ENCODE results near the gene TSPAN1.

TSPAN1 gene, protein sequence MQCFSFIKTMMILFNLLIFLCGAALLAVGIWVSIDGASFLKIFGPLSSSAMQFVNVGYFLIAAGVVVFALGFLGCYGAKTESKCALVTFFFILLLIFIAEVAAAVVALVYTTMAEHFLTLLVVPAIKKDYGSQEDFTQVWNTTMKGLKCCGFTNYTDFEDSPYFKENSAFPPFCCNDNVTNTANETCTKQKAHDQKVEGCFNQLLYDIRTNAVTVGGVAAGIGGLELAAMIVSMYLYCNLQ

GRCh38 chr1:46174448-46175231 lies at the start of gene TSPAN1:
Gene TSPAN1, plus strand, starts transcription at chr1:46175087. Its CDS starts 6,021 bp downstream, at chr1:46181108.
- no peak for DNase-seq (ENCODE audit: low read depth in 3 of 3)

DNA sequence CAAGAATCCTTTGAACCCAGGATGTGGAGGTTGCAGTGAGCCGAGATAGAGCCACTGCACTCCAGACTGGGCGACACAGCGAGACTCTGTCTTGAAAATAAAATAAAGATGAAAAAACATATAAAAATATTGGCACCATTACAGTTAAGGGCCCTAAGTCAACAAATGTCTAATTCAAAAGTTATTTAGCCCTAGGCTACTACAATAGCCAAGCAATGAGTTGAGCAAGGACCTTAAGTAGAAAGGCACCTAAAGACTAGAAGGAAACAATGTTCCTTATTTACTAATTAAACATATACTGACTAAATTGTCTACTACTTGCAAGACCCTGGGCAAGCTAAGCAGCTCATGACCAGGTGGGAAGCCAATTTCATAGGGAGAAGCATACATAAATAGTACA lies 46.5 kb upstream of the TSPAN1 start:
- DNase-seq (ENCODE audit: low read depth in 3 of 3): no peak

GRCh38 chr1:46130121-46130520 lies 44.8 kb upstream of the TSPAN1 start:
- no peak for DNase-seq (ENCODE audit: low read depth in 3 of 3)

DNA sequence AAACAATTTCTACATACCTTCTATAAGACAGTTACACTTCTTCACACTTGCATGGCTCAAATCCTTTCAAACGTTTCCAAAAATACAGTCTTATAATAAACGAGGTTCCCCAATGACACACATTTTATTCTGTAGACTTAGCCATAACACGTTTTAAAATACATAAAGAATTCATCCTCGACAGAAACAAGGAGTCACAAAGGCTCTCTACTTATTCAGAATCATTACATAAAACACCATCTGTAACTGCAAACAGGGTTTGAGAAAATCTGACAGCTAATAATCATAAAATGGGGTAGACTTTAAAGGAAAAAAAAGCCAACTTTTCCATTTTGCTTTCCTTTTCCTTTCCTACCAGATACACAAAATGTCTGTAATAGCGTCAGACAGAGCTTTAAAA lies 44.3 kb upstream of the TSPAN1 start:
- DNase-seq (ENCODE audit: low read depth in 3 of 3): no peak

DNA sequence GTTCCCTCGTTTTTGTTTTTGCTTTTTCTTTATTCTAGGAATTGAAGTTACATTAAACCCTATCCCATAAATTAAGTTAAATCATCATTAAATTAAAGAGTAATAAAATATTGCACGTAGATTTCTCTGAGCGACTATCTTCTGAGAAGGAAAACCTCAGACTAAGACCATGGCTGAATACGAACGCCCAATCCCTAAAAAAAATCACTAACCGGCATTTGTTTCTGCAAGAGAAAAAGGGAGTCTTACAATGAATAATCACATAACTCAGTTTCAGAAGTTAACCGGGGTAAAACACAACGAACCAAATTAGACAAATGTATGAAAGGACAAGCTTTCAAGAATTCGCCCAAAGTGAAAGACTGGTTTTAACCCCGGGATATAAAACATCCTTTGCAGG lies 43.8 kb upstream of the TSPAN1 start:
- DNase-seq (ENCODE audit: low read depth in 3 of 3): no peak

- DNase-seq (ENCODE audit: low read depth in 3 of 3): peak in 2 of 3 experiments; percentile 1 to 9
Measured at GRCh38 chr1:46131712-46132528, 43.0 kb upstream of the TSPAN1 start.

- DNase-seq (ENCODE audit: low read depth in 3 of 3): peak; percentile 67 to 68 (median 68)
Measured at GRCh38 chr1:46132529-46133180, 42.2 kb upstream of the TSPAN1 start, which contains the start of gene PIK3R3. Gene PIK3R3, minus strand, starts transcription at chr1:46132629. Its CDS starts 677 bp downstream, at chr1:46131952.

GRCh38 chr1:46133181-46133658 lies 41.7 kb upstream of the TSPAN1 start:
- DNase-seq (ENCODE audit: low read depth in 3 of 3): no peak

GRCh38 chr1:46133781-46134350 lies 41.0 kb upstream of the TSPAN1 start:
- no peak for DNase-seq (ENCODE audit: low read depth in 3 of 3)

- DNase-seq (ENCODE audit: low read depth in 3 of 3): no peak
Measured at GRCh38 chr1:46134660-46135331, 40.1 kb upstream of the TSPAN1 start.

GRCh38 chr1:46136711-46137110 lies 38.2 kb upstream of the TSPAN1 start:
- no peak for DNase-seq (ENCODE audit: low read depth in 3 of 3)

- no peak for DNase-seq (ENCODE audit: low read depth in 3 of 3)
Measured at GRCh38 chr1:46137916-46138315, 37.0 kb upstream of the TSPAN1 start.

- DNase-seq (ENCODE audit: low read depth in 3 of 3): no peak
Measured at GRCh38 chr1:46148318-46148717, 26.6 kb upstream of the TSPAN1 start.

DNA sequence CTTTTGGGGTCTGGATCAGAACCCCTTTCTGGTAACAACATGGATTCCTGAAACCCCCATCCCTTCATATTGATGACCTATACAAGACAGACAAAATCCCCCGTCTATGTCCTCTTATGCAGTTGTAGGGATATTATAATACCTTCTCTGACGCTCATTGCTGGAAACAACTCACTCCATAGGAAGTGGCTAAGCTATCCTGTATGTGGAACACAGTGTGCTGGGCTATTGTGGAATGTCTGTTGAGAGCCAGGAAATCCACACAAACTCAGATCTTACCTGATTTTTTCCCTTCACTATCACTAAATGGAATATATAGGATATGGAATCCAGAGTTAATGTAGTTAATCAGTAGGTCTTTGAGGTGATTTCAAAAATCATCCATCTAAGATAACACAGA lies 24.8 kb upstream of the TSPAN1 start:
- no peak for DNase-seq (ENCODE audit: low read depth in 3 of 3)

DNA sequence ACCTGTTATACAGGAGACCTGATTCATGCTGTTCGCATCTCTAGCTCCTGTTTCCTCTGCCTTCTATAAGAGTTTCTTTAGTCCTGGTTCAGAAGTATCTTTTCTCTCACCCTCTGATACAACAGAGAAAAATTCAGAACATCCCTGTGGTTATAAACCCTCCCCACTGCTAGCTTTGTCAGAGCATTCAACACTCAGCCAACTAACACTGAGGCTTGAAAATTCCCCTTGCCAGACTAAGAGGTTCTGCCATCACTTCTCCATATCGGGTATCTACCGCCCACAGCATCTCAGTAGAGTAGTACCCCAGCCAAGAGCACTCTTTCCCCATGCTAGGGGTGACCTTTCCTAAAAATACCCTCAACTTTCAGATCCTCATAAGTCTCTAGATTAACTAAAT lies 22.9 kb upstream of the TSPAN1 start:
- no peak for DNase-seq (ENCODE audit: low read depth in 3 of 3)

GRCh38 chr1:46153228-46153627 lies 21.7 kb upstream of the TSPAN1 start:
- no peak for DNase-seq (ENCODE audit: low read depth in 3 of 3)

GRCh38 chr1:46153732-46154131 lies 21.2 kb upstream of the TSPAN1 start:
- no peak for DNase-seq (ENCODE audit: low read depth in 3 of 3)

- DNase-seq (ENCODE audit: low read depth in 3 of 3): no peak
Measured at GRCh38 chr1:46157916-46158311, 17.0 kb upstream of the TSPAN1 start.

- no peak for DNase-seq (ENCODE audit: low read depth in 3 of 3)
Measured at GRCh38 chr1:46158312-46159281, 16.3 kb upstream of the TSPAN1 start.

DNA sequence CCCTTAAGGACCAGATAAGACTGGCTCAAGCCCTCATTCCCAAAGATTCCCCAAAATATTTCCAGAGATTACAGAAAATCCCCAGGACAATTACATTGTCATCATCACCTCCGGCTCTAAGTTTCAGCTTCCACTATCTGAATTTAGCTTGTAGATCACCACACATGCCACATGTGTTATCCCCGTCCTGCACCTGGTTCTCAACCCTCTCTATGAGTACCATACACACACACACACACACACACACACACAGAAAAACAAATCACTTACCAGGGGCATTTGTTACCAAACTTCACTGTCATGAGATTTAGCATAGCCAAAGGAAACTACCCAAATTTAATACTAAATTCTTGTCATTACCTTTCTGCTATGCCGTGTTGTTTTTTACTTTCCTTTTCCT lies 15.4 kb upstream of the TSPAN1 start:
- DNase-seq (ENCODE audit: low read depth in 3 of 3): no peak

All from stimulated activated CD4-positive, alpha-beta T cell treated with anti-CD3 and anti-CD28 coated beads, TNF-alpha, amount 100 ng/mL, for 4 hours (primary cell).